Measurements from ENCODE around the gene PTGDR. TPM values are rescaled to one million over a fixed set of nuclear protein-coding genes. Genes with fewer than 3 reads are reported as not detected.

PTGDR gene
- total RNA-seq, 1 donor from 2014 or later: not detected

GRCh38 chr14:52304248-52304904, 36.9 kb downstream of the PTGDR start:
- Histone ChIP-seq H3K27me3 (ENCODE audit: control insufficient read depth, insufficient read depth, low read length) (peaks cover 5% of the 10 kb centered on the region), H3K36me3 (ENCODE audit: control insufficient read depth, insufficient read depth, low read length) (no peaks in the 10 kb centered on the region), H3K4me3 (ENCODE audit: low read depth, low read length) (no peak overlapping the region)
- no peak for TF ChIP-seq CTCF (IDR thresholded peaks at IDR 0.05; ENCODE audit: insufficient read depth, low read length, severe bottlenecking)
- FAIRE-seq (no peak), DNase-seq (ENCODE audit: low read depth) (no peak)

- FAIRE-seq (no peak), DNase-seq (ENCODE audit: low read depth) (no peak)
- H3K27me3 ChIP-seq (ENCODE audit: control insufficient read depth, insufficient read depth, low read length): peaks cover 8% of the 10 kb centered on the region
These were observed 37.5 kb downstream of the PTGDR start for GRCh38 chr14:52305014-52305413.

GRCh38 chr14:52307376-52307775, 39.9 kb downstream of the PTGDR start:
- DNase-seq (ENCODE audit: low read depth) (no peak), FAIRE-seq (no peak)
- TF ChIP-seq CTCF (IDR thresholded peaks at IDR 0.05; ENCODE audit: insufficient read depth, low read length, severe bottlenecking): no peak
- no peak overlapping the region for H3K4me3 ChIP-seq (ENCODE audit: low read depth, low read length)
- no peaks in the 10 kb centered on the region for H3K36me3 ChIP-seq (ENCODE audit: control insufficient read depth, insufficient read depth, low read length)
- H3K27me3 ChIP-seq (ENCODE audit: control insufficient read depth, insufficient read depth, low read length): peaks cover 9% of the 10 kb centered on the region

More at GRCh38 chr14:52305014-52305413, 37.5 kb downstream of the PTGDR start:
- Histone ChIP-seq H3K36me3 (ENCODE audit: control insufficient read depth, insufficient read depth, low read length) (no peaks in the 10 kb centered on the region), H3K4me3 (ENCODE audit: low read depth, low read length) (no peak overlapping the region)
- TF ChIP-seq CTCF (IDR thresholded peaks at IDR 0.05; ENCODE audit: insufficient read depth, low read length, severe bottlenecking): no peak

- no peak overlapping the region for H3K4me3 ChIP-seq (ENCODE audit: low read depth, low read length)
- FAIRE-seq (no peak), DNase-seq (ENCODE audit: low read depth) (no peak)
- H3K27me3 ChIP-seq (ENCODE audit: control insufficient read depth, insufficient read depth, low read length): peaks cover 11% of the 10 kb centered on the region
- TF ChIP-seq CTCF (IDR thresholded peaks at IDR 0.05; ENCODE audit: insufficient read depth, low read length, severe bottlenecking): no peak
- H3K36me3 ChIP-seq (ENCODE audit: control insufficient read depth, insufficient read depth, low read length): no peaks in the 10 kb centered on the region
These were observed 40.4 kb downstream of the PTGDR start for GRCh38 chr14:52307905-52308304.

GRCh38 chr14:52310541-52310940, 43.0 kb downstream of the PTGDR start:
- Histone ChIP-seq H3K36me3 (ENCODE audit: control insufficient read depth, insufficient read depth, low read length) (no peaks in the 10 kb centered on the region), H3K27me3 (ENCODE audit: control insufficient read depth, insufficient read depth, low read length) (peaks cover 26% of the 10 kb centered on the region), H3K4me3 (ENCODE audit: low read depth, low read length) (no peak overlapping the region)
- no peak for DNase-seq (ENCODE audit: low read depth)
- FAIRE-seq: no peak
- no peak for TF ChIP-seq CTCF (IDR thresholded peaks at IDR 0.05; ENCODE audit: insufficient read depth, low read length, severe bottlenecking)

- H3K4me3 ChIP-seq (ENCODE audit: low read depth, low read length): no peak overlapping the region
- no peak for FAIRE-seq
- H3K36me3 ChIP-seq (ENCODE audit: control insufficient read depth, insufficient read depth, low read length): no peaks in the 10 kb centered on the region
- peaks cover 30% of the 10 kb centered on the region for H3K27me3 ChIP-seq (ENCODE audit: control insufficient read depth, insufficient read depth, low read length)
- DNase-seq (ENCODE audit: low read depth): no peak
- TF ChIP-seq CTCF (IDR thresholded peaks at IDR 0.05; ENCODE audit: insufficient read depth, low read length, severe bottlenecking): no peak
These were observed 45.4 kb downstream of the PTGDR start for GRCh38 chr14:52312931-52313355.
